Measurements from ENCODE around the gene TXNL1.

Gene TXNL1

GRCh38 chr18:56662902-56663301 is 24.5 kb upstream of the TXNL1 start:
- no peak overlapping the region for H3K4me3 ChIP-seq (ENCODE audit: low read depth, low read length)
- TF ChIP-seq CTCF (IDR thresholded peaks at IDR 0.05; ENCODE audit: low read depth, low read length), result no peak
- in situ Hi-C loops (cut with HindIII; ENCODE audit: low sequenced_read_pairs), result no loop called here
- no peak for DNase-seq (ENCODE audit: low read depth, low spot score)

GRCh38 chr18:56662502-56662901 is 24.1 kb upstream of the TXNL1 start:
- in situ Hi-C loops (cut with HindIII; ENCODE audit: low sequenced_read_pairs), result no loop called here
- no peak for DNase-seq (ENCODE audit: low read depth, low spot score)
- no peak for TF ChIP-seq CTCF (IDR thresholded peaks at IDR 0.05; ENCODE audit: low read depth, low read length)
- no peak overlapping the region for H3K4me3 ChIP-seq (ENCODE audit: low read depth, low read length)

GRCh38 chr18:56662063-56662408 is 23.6 kb upstream of the TXNL1 start:
- no peak for DNase-seq (ENCODE audit: low read depth, low spot score)
- no peak overlapping the region for H3K4me3 ChIP-seq (ENCODE audit: low read depth, low read length)
- in situ Hi-C loops (cut with HindIII; ENCODE audit: low sequenced_read_pairs), result no loop called here
- TF ChIP-seq CTCF (IDR thresholded peaks at IDR 0.05; ENCODE audit: low read depth, low read length), result no peak

- in situ Hi-C loops (cut with HindIII; ENCODE audit: low sequenced_read_pairs), result no loop called here
- no peak overlapping the region for H3K4me3 ChIP-seq (ENCODE audit: low read depth, low read length)
- no peak for TF ChIP-seq CTCF (IDR thresholded peaks at IDR 0.05; ENCODE audit: low read depth, low read length)
- DNase-seq (ENCODE audit: low read depth, low spot score), result no peak
Observed at GRCh38 chr18:56661360-56662062, 23.1 kb upstream of the TXNL1 start.

GRCh38 chr18:56660655-56661054 is 22.3 kb upstream of the TXNL1 start:
- TF ChIP-seq CTCF (IDR thresholded peaks at IDR 0.05; ENCODE audit: low read depth, low read length), result no peak
- in situ Hi-C loops (cut with HindIII; ENCODE audit: low sequenced_read_pairs), result no loop called here
- H3K4me3 ChIP-seq (ENCODE audit: low read depth, low read length), result no peak overlapping the region

GRCh38 chr18:56659111-56659510 is 20.7 kb upstream of the TXNL1 start:
- in situ Hi-C loops (cut with HindIII; ENCODE audit: low sequenced_read_pairs), result no loop called here
- H3K4me3 ChIP-seq (ENCODE audit: low read depth, low read length), result no peak overlapping the region

More at GRCh38 chr18:56660655-56661054, 22.3 kb upstream of the TXNL1 start:
- DNase-seq (ENCODE audit: low read depth, low spot score), result no peak

More at GRCh38 chr18:56659111-56659510, 20.7 kb upstream of the TXNL1 start:
- no peak for TF ChIP-seq CTCF (IDR thresholded peaks at IDR 0.05; ENCODE audit: low read depth, low read length)
- no peak for DNase-seq (ENCODE audit: low read depth, low spot score)
